Ascending aorta (tissue), 2 donors: ENCODE data around the gene TMEM35B. TPM values are rescaled to one million over a fixed set of nuclear protein-coding genes. Genes with fewer than 3 reads are reported as not detected.

Experiments used
- DNase-seq, 2 donors: peaks; one replicate each; pipeline ENCODE4 v3.0.0-alpha.2; 2019; ENCODE audit warnings: low spot score in 2 of 2
- H3K27ac ChIP-seq, 2 donors: fragments of 200-600 bp; sonication (generic); one replicate each; pipeline ENCODE4 v1.5.1; 2016 to 2017; ENCODE audit warnings: mild to moderate bottlenecking in 1 of 2
- H3K27me3 ChIP-seq: fragments of 200-600 bp; sonication (generic); one replicate; pipeline ENCODE4 v1.5.1; 2017
- H3K36me3 ChIP-seq, 2 donors: fragments of 200-600 bp; sonication (generic); one replicate each; pipeline ENCODE4 v1.5.1; 2016
- H3K4me1 ChIP-seq, 2 donors: fragments of 200-600 bp; sonication (generic); one replicate each; pipeline ENCODE4 v1.5.1; 2016 to 2017; ENCODE audit warnings: mild to moderate bottlenecking in 1 of 2
- H3K4me3 ChIP-seq, 2 donors: fragments of 200-600 bp; sonication (generic); one replicate each; pipeline ENCODE4 v1.5.1; 2016 to 2017; ENCODE audit warnings: mild to moderate bottlenecking in 1 of 2
- H3K9me3 ChIP-seq, 2 donors: fragments of 200-600 bp; sonication (generic); one replicate each; pipeline ENCODE4 v1.5.1; 2016
- CTCF ChIP-seq, 3 experiments: fragments of 200-600 bp in 2 of 3; fragments of 450-650 bp in 1 of 3; sonication (generic) in 2 of 3; IDR thresholded peaks; one replicate each; pipeline ENCODE4 v1.5.1; 2016 to 2019; ENCODE audit warnings: antibody characterized with exemption in 3 of 3, mild to moderate bottlenecking in 1 of 3, moderate library complexity in 1 of 3
- intact Hi-C: fragments of 100-400 bp; cut with DNase I; formaldehyde crosslinking; loops from one replicate; pipeline ENCODE4 v1.15.1; 2023
- total RNA-seq: library from RNA; depleted of rRNA; stranded (reverse); fragments of >200 nt; gene quantifications from one replicate; pipeline ENCODE4 v1.1.0, GENCODE V29; 2016

Gene TMEM35B
- total RNA-seq, 1 donor from 2014 or later = 16.1 TPM

DNA sequence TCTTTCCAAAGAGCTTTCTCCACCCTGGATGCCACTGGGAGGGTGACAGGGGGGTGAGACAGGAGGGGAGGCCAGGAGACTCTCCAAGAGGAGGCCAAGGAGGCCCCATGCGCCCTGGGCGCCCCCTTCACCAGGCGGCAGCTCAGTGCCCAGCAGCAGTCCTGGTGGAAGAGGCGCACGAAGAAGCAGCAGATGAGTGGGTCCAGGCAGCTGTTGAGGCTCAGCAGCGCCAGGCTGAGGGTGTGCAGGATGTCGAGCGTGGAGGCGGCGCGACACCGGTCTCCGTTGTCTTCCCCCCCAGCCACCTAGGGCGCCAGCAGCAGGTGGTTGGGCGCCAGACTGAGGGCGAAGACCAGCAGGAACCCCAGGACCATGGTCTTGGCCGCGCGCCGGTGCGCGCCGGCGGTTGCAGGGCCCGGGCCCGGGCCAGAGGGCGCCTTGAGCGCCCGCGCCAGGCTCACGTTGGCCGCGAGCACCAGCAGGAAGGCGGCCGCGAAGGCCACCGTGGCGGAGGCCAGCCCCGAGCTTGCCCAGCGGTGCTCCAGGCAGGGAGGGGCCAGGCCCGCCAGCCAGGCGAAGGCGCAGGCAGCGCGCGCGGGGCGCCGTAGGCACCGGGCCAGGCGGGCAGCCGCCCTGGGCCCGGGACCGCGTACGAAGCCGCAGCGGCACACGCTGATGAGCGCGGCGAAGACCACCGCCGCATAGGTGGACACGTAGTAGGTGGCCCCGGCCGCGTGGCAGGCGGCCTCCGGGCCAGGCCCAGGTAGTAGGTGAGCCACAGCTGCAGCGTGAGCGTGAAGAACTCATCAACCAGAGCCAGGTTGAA lies 8.6 kb downstream of the TMEM35B start:
- no peak overlapping the region for H3K4me3 ChIP-seq
- TF ChIP-seq CTCF (IDR thresholded peaks at IDR 0.05) = no peak
- DNase-seq = no peak
- peaks cover 2 to 3% of the 10 kb centered on the region in 2 donors for H3K36me3 ChIP-seq
- no peaks in the 10 kb centered on the region for H3K9me3 ChIP-seq
- no peak overlapping the region for H3K27ac ChIP-seq
- intact Hi-C loops = no loop called here
- H3K4me1 ChIP-seq = no peaks in the 10 kb centered on the region
- H3K27me3 ChIP-seq = no peaks in the 10 kb centered on the region

DNA sequence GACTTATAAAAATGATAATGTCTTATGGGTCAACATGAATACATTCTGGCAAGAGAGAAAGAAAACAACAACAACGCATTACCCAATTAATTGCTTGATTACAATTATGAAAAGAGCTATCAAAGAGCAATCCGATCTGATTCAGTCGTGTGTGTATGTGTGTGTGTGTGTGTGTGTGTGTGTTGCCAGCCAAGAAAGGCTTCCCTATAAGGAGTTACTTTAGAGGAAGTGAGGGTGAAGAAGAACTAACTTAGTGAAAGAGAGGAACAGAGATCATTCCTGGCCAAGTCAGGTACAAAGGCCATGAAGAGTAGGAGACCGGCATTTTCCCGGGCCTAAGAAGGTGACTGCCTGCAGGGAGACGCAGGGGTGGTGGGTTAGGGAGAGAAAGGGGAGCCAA lies 9.4 kb downstream of the TMEM35B start:
- Histone ChIP-seq H3K4me3 (no peak overlapping the region), H3K4me1 (no peaks in the 10 kb centered on the region), H3K36me3 (peaks cover 2 to 3% of the 10 kb centered on the region in 2 donors), H3K27ac (no peak overlapping the region), H3K27me3 (no peaks in the 10 kb centered on the region), H3K9me3 (no peaks in the 10 kb centered on the region)
- intact Hi-C loops = no loop called here
- no peak for TF ChIP-seq CTCF (IDR thresholded peaks at IDR 0.05)
- DNase-seq = no peak

DNA sequence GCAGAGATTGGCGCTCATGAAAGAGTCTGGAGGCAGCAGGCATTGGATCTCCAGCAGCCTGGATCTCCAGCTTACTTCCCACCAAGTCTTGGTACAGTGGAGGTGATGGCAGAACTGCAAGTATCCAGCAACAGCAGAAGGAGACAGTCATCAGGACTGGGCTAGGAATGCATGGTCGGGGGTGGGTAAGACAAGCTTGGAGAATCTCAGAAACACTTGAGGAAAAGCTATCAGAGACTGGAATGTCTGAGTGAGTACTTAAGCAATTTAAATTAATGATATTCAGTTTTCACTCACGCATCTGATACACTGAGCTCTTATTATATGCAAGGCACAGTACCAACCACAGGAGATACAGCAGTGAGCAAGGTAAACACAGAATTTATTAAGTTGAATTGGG lies 9.8 kb downstream of the TMEM35B start:
- intact Hi-C loops = no loop called here
- Histone ChIP-seq H3K9me3 (no peaks in the 10 kb centered on the region), H3K27me3 (no peaks in the 10 kb centered on the region), H3K4me1 (no peaks in the 10 kb centered on the region), H3K27ac (no peak overlapping the region), H3K36me3 (peaks cover 2 to 3% of the 10 kb centered on the region in 2 donors), H3K4me3 (no peak overlapping the region)
- no peak for DNase-seq
- no peak for TF ChIP-seq CTCF (IDR thresholded peaks at IDR 0.05)

DNA sequence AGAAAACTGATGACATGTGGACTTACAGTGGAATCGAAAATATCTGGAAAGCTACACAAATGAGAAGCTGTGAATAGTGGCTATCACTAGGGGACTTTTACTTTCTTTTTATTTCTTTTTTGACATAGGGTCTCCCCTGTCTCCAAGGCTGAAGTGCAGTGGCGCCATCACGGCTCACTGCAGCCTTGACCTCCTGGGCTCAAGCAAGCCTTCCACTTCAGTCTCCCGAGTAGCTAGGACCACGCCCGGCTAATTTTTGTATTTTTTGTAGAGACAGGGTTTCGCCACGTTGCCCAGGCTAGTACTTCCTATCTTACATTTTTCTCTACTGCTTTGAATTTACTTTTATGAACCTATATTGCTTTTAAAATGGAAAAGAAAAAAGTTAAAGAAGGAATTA lies 10.5 kb downstream of the TMEM35B start:
- Histone ChIP-seq H3K4me3 (no peak overlapping the region), H3K36me3 (peaks cover 2 to 3% of the 10 kb centered on the region in 2 donors), H3K27ac (no peak overlapping the region), H3K9me3 (no peaks in the 10 kb centered on the region), H3K27me3 (no peaks in the 10 kb centered on the region), H3K4me1 (no peaks in the 10 kb centered on the region)
- intact Hi-C loops = no loop called here
- no peak for DNase-seq
- TF ChIP-seq CTCF (IDR thresholded peaks at IDR 0.05) = no peak

DNA sequence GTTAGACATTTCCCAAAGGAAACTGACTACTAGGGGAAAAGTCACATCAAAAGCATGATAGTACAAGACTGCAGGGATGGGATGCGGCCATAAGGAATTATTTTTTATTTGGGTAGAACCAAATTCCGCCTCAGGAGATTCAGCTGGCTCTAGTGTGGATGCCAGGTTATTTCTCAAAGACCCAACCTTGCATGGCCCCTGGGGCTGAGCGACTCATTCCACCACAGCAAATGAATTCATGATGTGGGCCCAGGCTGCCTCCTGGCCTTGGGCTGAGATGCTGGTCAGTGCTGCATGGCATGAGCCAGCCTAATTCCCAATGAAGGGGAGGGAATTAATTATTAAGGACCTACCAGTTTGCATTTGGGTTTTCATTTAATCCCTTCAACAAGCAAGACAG lies 11.8 kb downstream of the TMEM35B start:
- H3K27me3 ChIP-seq = no peaks in the 10 kb centered on the region
- intact Hi-C loops = no loop called here
- no peak for DNase-seq
- no peaks in the 10 kb centered on the region for H3K9me3 ChIP-seq
- peaks cover 2 to 3% of the 10 kb centered on the region in 2 donors for H3K36me3 ChIP-seq
- no peak overlapping the region for H3K27ac ChIP-seq
- no peak for TF ChIP-seq CTCF (IDR thresholded peaks at IDR 0.05)
- H3K4me3 ChIP-seq = no peak overlapping the region
- H3K4me1 ChIP-seq = no peaks in the 10 kb centered on the region
